Skeletal muscle satellite cell (primary cell): Measurements from ENCODE around the gene MAGI3.

Experiments
- H3K27me3 ChIP-seq: 2 replicates; pipeline ENCODE4 v1.7.0; 2013; ENCODE audit warnings: low read length; ENCODE audit not compliant: control insufficient read depth, insufficient read depth
- H3K36me3 ChIP-seq: 2 replicates; pipeline ENCODE4 v1.7.0; 2013; ENCODE audit warnings: mild to moderate bottlenecking, control low read depth, low read length; ENCODE audit not compliant: insufficient read depth
- H3K4me1 ChIP-seq: 2 replicates; pipeline ENCODE4 v1.7.0; 2013; ENCODE audit warnings: low read length; ENCODE audit not compliant: control insufficient read depth, insufficient read depth
- H3K4me2 ChIP-seq: 2 replicates; pipeline ENCODE4 v1.7.0; 2013; ENCODE audit warnings: mild to moderate bottlenecking, low read length
- H3K4me3 ChIP-seq: 2 replicates; pipeline ENCODE4 v1.7.0; 2013; ENCODE audit warnings: low read length
- H3K9ac ChIP-seq: 2 replicates; pipeline ENCODE4 v1.7.0; 2013; ENCODE audit warnings: mild to moderate bottlenecking, low read depth, low read length, moderate library complexity
- H3K9me3 ChIP-seq: replicated peaks from 2 replicates; pipeline ENCODE4 v1.7.0; 2013; ENCODE audit warnings: mild to moderate bottlenecking, control low read depth, low read length

The MAGI3 gene

GRCh38 chr1:113388621-113389358 is 1.5 kb upstream of the MAGI3 start:
- Histone ChIP-seq H3K4me1 (peaks cover 22% of the 10 kb centered on the region), H3K4me2 (peak overlapping the region; percentile 77), H3K4me3 (peak overlapping the region; percentile 93), H3K9ac (peak overlapping the region; percentile 72), H3K36me3 (no peaks in the 10 kb centered on the region), H3K27me3 (no peaks in the 10 kb centered on the region), H3K9me3 (no peaks in the 10 kb centered on the region)

DNA sequence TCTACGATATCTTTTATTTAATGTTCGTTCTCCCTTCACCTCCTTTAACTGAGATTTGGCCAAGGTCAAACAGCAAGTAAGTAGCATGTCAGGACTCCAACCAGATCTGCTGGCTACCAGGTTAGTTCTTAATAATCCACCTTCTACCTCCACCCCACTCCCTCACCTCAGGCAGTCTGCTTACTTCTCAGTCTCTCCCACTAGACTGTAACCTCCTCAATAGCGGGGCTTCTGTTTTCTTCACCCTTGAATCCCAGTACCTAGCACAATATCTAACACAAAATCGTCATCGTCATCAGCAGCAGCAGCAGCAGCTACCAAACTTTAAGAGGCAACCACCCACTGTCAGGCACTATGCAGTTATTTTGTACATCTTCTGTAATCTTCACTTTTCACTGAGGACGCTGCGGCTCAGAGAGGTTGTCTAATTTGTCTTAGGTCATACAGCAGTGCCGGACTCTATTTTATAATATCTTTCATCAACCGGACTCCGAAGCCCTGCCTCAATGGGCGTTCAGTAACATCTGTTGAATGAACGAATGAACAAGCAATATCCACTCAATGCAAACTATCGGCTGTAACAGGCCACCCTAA is 859 bp upstream of the MAGI3 start:
- Histone ChIP-seq H3K9me3 (no peaks in the 10 kb centered on the region), H3K9ac (peak overlapping the region; percentile 72), H3K4me3 (peak overlapping the region; percentile 93), H3K4me1 (peaks cover 25% of the 10 kb centered on the region), H3K36me3 (no peaks in the 10 kb centered on the region), H3K4me2 (peak overlapping the region; percentile 77), H3K27me3 (no peaks in the 10 kb centered on the region)

DNA sequence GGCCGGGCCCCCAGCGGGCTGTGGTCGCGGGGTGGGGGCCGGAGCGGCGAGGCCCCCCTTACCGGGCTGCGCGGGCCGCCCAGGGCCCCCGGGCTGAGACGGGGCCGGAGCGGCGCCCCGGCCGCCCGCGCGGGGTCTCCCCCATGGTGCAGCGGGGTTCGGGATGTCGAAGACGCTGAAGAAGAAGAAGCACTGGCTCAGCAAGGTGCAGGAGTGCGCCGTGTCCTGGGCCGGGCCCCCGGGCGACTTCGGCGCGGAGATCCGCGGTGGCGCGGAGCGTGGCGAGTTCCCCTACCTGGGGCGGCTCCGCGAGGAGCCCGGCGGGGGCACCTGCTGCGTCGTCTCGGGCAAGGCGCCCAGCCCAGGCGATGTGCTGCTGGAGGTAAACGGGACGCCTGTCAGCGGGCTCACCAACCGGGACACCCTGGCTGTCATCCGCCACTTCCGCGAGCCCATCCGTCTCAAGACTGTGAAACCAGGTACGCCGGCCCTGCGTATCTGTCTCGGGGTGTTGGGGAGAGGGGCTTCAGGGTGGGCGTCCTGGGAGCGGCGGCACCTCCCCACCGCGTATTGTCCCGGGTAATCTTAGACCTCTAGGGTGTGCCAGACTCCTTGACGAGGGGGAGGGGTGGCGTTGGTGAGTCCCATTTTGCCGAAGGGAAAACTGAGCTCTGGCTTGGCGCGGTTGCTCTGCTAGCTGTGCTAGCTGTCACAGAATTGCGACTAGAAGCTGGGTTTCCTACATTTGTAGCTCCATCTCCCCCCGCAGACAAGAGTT is 745 bp downstream of the MAGI3 start:
- peaks cover 29% of the 10 kb centered on the region for H3K4me1 ChIP-seq
- H3K27me3 ChIP-seq = no peaks in the 10 kb centered on the region
- H3K9ac ChIP-seq = peak overlapping the region; percentile 86
- H3K9me3 ChIP-seq = no peaks in the 10 kb centered on the region
- H3K4me3 ChIP-seq = peak overlapping the region; percentile 93
- H3K36me3 ChIP-seq = no peaks in the 10 kb centered on the region
- peak overlapping the region; percentile 83 for H3K4me2 ChIP-seq

GRCh38 chr1:113391649-113392271 is 1.4 kb downstream of the MAGI3 start:
- Histone ChIP-seq H3K9me3 (no peaks in the 10 kb centered on the region), H3K4me3 (peak overlapping the region; percentile 93), H3K9ac (peak overlapping the region; percentile 86), H3K4me1 (peaks cover 31% of the 10 kb centered on the region), H3K36me3 (no peaks in the 10 kb centered on the region), H3K4me2 (peak overlapping the region; percentile 83), H3K27me3 (no peaks in the 10 kb centered on the region)

GRCh38 chr1:113392541-113393128 is 2.3 kb downstream of the MAGI3 start:
- Histone ChIP-seq H3K9me3 (no peaks in the 10 kb centered on the region), H3K4me1 (peaks cover 38% of the 10 kb centered on the region), H3K36me3 (no peaks in the 10 kb centered on the region), H3K4me2 (peak overlapping the region; percentile 83), H3K27me3 (no peaks in the 10 kb centered on the region), H3K9ac (peak overlapping the region; percentile 86), H3K4me3 (peak overlapping the region; percentile 93)

DNA sequence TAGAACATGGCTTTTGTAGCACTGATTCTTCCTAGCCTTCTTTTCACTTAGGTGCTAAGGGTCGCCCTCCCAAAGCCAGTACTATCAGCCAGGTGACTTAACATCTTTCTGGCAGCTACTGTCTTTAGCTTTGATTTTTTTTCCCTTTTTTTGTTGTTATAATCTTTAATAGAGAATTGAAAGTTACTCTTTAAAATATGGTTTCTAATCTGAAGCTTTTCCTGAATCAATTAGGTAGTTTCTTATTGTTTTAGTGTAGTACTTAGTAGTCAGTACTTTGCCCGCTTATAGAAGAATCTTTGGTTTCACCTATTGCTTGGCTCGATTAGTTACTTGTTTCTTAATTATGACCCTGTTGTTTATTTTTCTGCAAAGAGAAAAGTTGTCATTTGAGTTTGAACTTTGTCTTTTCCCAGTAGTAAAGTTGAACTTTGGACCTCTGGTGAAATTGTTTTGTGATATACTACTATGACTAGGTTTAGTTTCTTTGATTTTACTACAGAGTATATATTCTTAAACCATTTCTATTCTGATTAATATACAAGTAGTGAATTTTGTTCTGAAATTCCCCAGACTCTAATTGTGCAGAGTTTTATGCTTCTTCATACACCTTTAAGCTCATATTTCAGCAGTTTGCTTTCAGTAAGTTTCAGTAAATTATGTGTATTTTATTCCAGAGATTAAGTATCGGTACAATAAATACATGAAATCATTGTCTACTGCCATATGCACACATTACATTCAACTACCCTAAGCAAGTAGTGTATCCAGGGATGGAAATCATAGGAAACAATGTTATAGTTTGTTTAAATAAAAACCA is 3.9 kb downstream of the MAGI3 start:
- peak overlapping the region; percentile 83 for H3K4me2 ChIP-seq
- no peaks in the 10 kb centered on the region for H3K9me3 ChIP-seq
- no peak overlapping the region for H3K4me3 ChIP-seq
- peaks cover 31% of the 10 kb centered on the region for H3K4me1 ChIP-seq
- H3K9ac ChIP-seq = no peak overlapping the region
- H3K27me3 ChIP-seq = no peaks in the 10 kb centered on the region
- H3K36me3 ChIP-seq = no peaks in the 10 kb centered on the region

- Histone ChIP-seq H3K4me1 (peaks cover 29% of the 10 kb centered on the region), H3K4me2 (no peak overlapping the region), H3K4me3 (no peak overlapping the region), H3K36me3 (no peaks in the 10 kb centered on the region), H3K27me3 (no peaks in the 10 kb centered on the region), H3K9ac (no peak overlapping the region), H3K9me3 (no peaks in the 10 kb centered on the region)
These were observed 4.5 kb downstream of the MAGI3 start for GRCh38 chr1:113394863-113395259.

DNA sequence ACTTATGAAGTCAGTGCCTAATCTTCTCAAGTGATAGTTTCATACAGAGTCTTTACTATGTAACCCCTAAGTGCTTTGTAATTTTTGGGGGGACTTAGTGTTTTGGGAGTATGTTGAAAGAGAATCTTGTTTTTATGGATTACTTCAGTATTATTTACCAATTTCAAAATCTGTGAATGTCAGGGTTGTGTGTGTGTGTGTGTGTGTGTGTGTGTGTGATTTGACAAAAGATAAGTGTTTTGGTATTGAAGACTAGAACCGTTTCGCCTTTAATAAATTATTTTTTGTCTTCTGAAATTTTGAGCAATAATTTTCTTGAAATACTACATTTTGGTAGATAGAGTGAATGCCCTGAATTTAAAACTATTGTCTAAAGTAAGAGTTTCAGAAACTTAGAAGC is 5.8 kb downstream of the MAGI3 start:
- H3K36me3 ChIP-seq = no peaks in the 10 kb centered on the region
- no peak overlapping the region for H3K4me3 ChIP-seq
- no peak overlapping the region for H3K9ac ChIP-seq
- no peaks in the 10 kb centered on the region for H3K9me3 ChIP-seq
- H3K4me1 ChIP-seq = peaks cover 35% of the 10 kb centered on the region
- no peaks in the 10 kb centered on the region for H3K27me3 ChIP-seq
- peak overlapping the region; percentile 27 for H3K4me2 ChIP-seq

- Histone ChIP-seq H3K27me3 (no peaks in the 10 kb centered on the region), H3K9me3 (no peaks in the 10 kb centered on the region), H3K4me2 (peak overlapping the region; percentile 27), H3K4me1 (peaks cover 37% of the 10 kb centered on the region), H3K4me3 (no peak overlapping the region), H3K36me3 (no peaks in the 10 kb centered on the region), H3K9ac (no peak overlapping the region)
These were observed 6.3 kb downstream of the MAGI3 start for GRCh38 chr1:113396585-113396984.

DNA sequence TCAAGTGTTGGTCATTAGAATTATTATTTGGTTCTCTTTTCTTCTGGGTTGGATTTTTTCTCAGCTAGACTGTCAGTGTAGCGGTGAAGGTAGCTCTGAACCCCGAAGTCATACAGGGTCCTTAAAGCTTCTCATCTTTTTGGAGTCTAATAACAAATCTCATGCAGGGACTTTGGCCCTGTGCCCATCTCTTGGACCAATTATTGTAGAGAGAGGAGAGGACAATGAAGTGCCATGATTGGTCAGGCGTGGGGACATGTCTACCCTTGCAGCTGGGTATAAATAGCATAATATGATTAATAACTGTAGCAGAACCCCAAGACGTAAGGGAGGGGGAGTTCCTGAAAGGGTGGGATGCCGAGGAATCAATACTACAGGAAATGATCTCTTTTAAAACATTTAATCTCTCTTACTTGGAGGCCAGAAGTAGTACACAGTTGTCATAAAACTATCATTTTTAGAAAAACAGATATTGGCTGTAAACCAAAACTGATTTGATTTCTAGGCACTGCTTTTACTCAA is 8.8 kb downstream of the MAGI3 start:
- no peaks in the 10 kb centered on the region for H3K9me3 ChIP-seq
- H3K27me3 ChIP-seq = no peaks in the 10 kb centered on the region
- H3K9ac ChIP-seq = no peak overlapping the region
- no peak overlapping the region for H3K4me2 ChIP-seq
- H3K4me1 ChIP-seq = peaks cover 21% of the 10 kb centered on the region
- H3K36me3 ChIP-seq = no peaks in the 10 kb centered on the region
- H3K4me3 ChIP-seq = no peak overlapping the region
